Stimulated activated CD8-positive, alpha-beta memory T cell treated with anti-CD3 and anti-CD28 coated beads, Interleukin-4, amount 100 ng/mL, for 1 hour (primary cell): Measurements from ENCODE around the gene FOXP1.
"Not testable (repeated sequence)": the region's sequence is repeated elsewhere in the genome, so short reads cannot be mapped to it uniquely, and the experiment has no call there.

Source experiments
- DNase-seq, 2 donors: peaks; one replicate each; pipeline ENCODE4 v3.0.0-alpha.2; 2020; ENCODE audit warnings: low read depth in 2 of 2, low spot score in 1 of 2

Gene FOXP1

GRCh38 chr3:71028802-71029201 lies 554.7 kb downstream of the FOXP1 start:
- no peak for DNase-seq

- DNase-seq, result no peak
Measured at GRCh38 chr3:71028184-71028583, 555.3 kb downstream of the FOXP1 start.

- DNase-seq, result no peak
Measured at GRCh38 chr3:71026634-71027578, 556.6 kb downstream of the FOXP1 start.

- DNase-seq, result no peak
Measured at GRCh38 chr3:71025516-71025915, 558.0 kb downstream of the FOXP1 start.

- no peak for DNase-seq
Measured at GRCh38 chr3:71025010-71025409, 558.5 kb downstream of the FOXP1 start.

GRCh38 chr3:71022551-71023335 lies 560.8 kb downstream of the FOXP1 start:
- DNase-seq, result no peak

- no peak for DNase-seq
Measured at GRCh38 chr3:71018799-71019198, 564.7 kb downstream of the FOXP1 start.

- DNase-seq, result no peak
Measured at GRCh38 chr3:71016178-71016845, 567.2 kb downstream of the FOXP1 start.

GRCh38 chr3:71014616-71015015 lies 568.9 kb downstream of the FOXP1 start:
- not testable (repeated sequence) for DNase-seq

GRCh38 chr3:71012971-71013370 lies 570.6 kb downstream of the FOXP1 start:
- no peak for DNase-seq

- DNase-seq, result no peak
Measured at GRCh38 chr3:71011565-71012287, 571.8 kb downstream of the FOXP1 start.

- peak in 1 of 2 donors; percentile 9 for DNase-seq
Measured at GRCh38 chr3:71010726-71011455, 572.6 kb downstream of the FOXP1 start.

- no peak for DNase-seq
Measured at GRCh38 chr3:71008350-71008935, 575.1 kb downstream of the FOXP1 start.

GRCh38 chr3:71006810-71007785 lies 576.4 kb downstream of the FOXP1 start:
- DNase-seq, result no peak

GRCh38 chr3:71005702-71006321 lies 577.7 kb downstream of the FOXP1 start:
- DNase-seq, result no peak

- no peak for DNase-seq
Measured at GRCh38 chr3:71003511-71003910, 580.0 kb downstream of the FOXP1 start.

- no peak for DNase-seq
Measured at GRCh38 chr3:71002298-71002697, 581.2 kb downstream of the FOXP1 start.

- no peak for DNase-seq
Measured at GRCh38 chr3:71001303-71001830, 582.2 kb downstream of the FOXP1 start.
